SK-N-SH (cell line): ENCODE results near the gene GRM7. TPM values are rescaled to one million over a fixed set of nuclear protein-coding genes. Genes with fewer than 3 reads are reported as not detected.

ENCODE experiments used
- CTCF ChIA-PET: fragments of 300-600, 350-600 bp; formaldehyde crosslinking; extraction: SDS; loops from one replicate; lab custom pipeline; 2021; lab: Yijun Ruan, JAX
- POLR2A ChIA-PET: fragments of 350-600 bp; sonication (Branson Sonifier 250); formaldehyde crosslinking; extraction: SDS; loops from one replicate; lab custom pipeline; 2020; ENCODE audit warnings: antibody characterized with exemption, inconsistent platforms; lab: Yijun Ruan, JAX
- DNase-seq: peaks from one replicate; pipeline ENCODE4 v3.0.0; 2012
- H2AFZ ChIP-seq: fragments of 200-600 bp; sonication (generic); 2 replicates; pipeline ENCODE4 v1.8.1; 2016; ENCODE audit warnings: antibody characterized with exemption, mild to moderate bottlenecking, low read depth
- H3F3A ChIP-seq: fragments of 200-600 bp; sonication (generic); replicated peaks from 2 replicates; pipeline ENCODE3; 2016; ENCODE audit warnings: antibody characterized with exemption, mild to moderate bottlenecking; ENCODE audit not compliant: insufficient read depth
- H3K27ac ChIP-seq, 2 experiments: fragments of 200-500 bp in 1 of 2; fragments of 200-600 bp in 1 of 2; sonication (Bioruptor generic) in 1 of 2; sonication (generic), shearing (Covaris generic) in 1 of 2; 2 replicates each; pipeline versions ENCODE4 v1.5.1 to v1.6.1; 2014 to 2016; ENCODE audit warnings: low read depth in 2 of 2, inconsistent platforms in 1 of 2, low read length in 1 of 2, mild to moderate bottlenecking in 1 of 2, mixed read lengths in 1 of 2
- H3K27me3 ChIP-seq: fragments of 200-600 bp; sonication (generic), shearing (Covaris generic); 2 replicates; pipeline ENCODE4 v1.6.1; 2016; ENCODE audit warnings: mixed run types; ENCODE audit not compliant: insufficient read depth
- H3K36me3 ChIP-seq, 2 experiments: fragments of 200-500 bp in 1 of 2; fragments of 200-600 bp in 1 of 2; sonication (Bioruptor generic) in 1 of 2; sonication (generic) in 1 of 2; replicated peaks in 1 of 2; 2 replicates each; pipeline versions ENCODE3 to v1.5.1; 2014 to 2016; ENCODE audit warnings: low read length in 1 of 2, mild to moderate bottlenecking in 1 of 2; ENCODE audit not compliant: insufficient read depth in 2 of 2, control insufficient read depth in 1 of 2
- H3K4me1 ChIP-seq, 2 experiments: fragments of 200-500 bp in 1 of 2; fragments of 200-600 bp in 1 of 2; sonication (Bioruptor generic) in 1 of 2; sonication (generic), shearing (Covaris generic) in 1 of 2; 2 replicates each; pipeline versions ENCODE4 v1.5.1 to v1.6.1; 2014 to 2016; ENCODE audit warnings: low read depth in 1 of 2, low read length in 1 of 2, mixed run types in 1 of 2; ENCODE audit not compliant: insufficient read depth in 2 of 2, control insufficient read depth in 1 of 2
- H3K4me2 ChIP-seq: fragments of 200-600 bp; sonication (generic), shearing (Covaris generic); 2 replicates; pipeline ENCODE4 v1.6.1; 2017; ENCODE audit warnings: mixed run types
- H3K4me3 ChIP-seq, 2 experiments: fragments of 200-500 bp in 1 of 2; fragments of 200-600 bp in 1 of 2; sonication (Bioruptor generic) in 1 of 2; sonication (generic), shearing (Covaris generic) in 1 of 2; 2 replicates each; pipeline versions ENCODE4 v1.5.1 to v1.8.1; 2014 to 2016; ENCODE audit warnings: low read depth in 2 of 2, inconsistent platforms in 1 of 2, low read length in 1 of 2, mild to moderate bottlenecking in 1 of 2, mixed read lengths in 1 of 2, moderate library complexity in 1 of 2
- H3K79me2 ChIP-seq: fragments of 200-600 bp; sonication (generic); 2 replicates; pipeline ENCODE4 v1.8.1; 2017; ENCODE audit warnings: mild to moderate bottlenecking; ENCODE audit not compliant: insufficient read depth
- H3K9ac ChIP-seq: fragments of 200-600 bp; sonication (generic); 2 replicates; pipeline ENCODE4 v1.6.1; 2017; ENCODE audit warnings: mixed run types
- H3K9me2 ChIP-seq: fragments of 200-600 bp; sonication (generic); 2 replicates; pipeline ENCODE4 v1.6.1; 2017; ENCODE audit warnings: mixed run types
- H3K9me3 ChIP-seq: fragments of 200-600 bp; sonication (generic); 2 replicates; pipeline ENCODE4 v1.6.1; 2017; ENCODE audit warnings: mixed run types, mild to moderate bottlenecking, moderate library complexity
- H4K20me1 ChIP-seq: fragments of 200-600 bp; sonication (generic); 2 replicates; pipeline ENCODE4 v1.6.1; 2017; ENCODE audit warnings: mild to moderate bottlenecking, mixed run types; ENCODE audit not compliant: insufficient read depth
- CHD2 ChIP-seq: fragments of 150-350 bp; IDR thresholded peaks from 2 replicates; pipeline ENCODE4 v1.6.1; 2018; ENCODE audit warnings: low read length; ENCODE audit not compliant: partially characterized antibody
- ELF1 ChIP-seq: IDR thresholded peaks from 2 replicates; pipeline ENCODE4 v1.4.0; 2012
- EP300 ChIP-seq, 2 experiments: IDR thresholded peaks; 2 replicates each; pipeline versions ENCODE4 v1.4.0 to v1.6.1; 2012; ENCODE audit warnings: borderline replicate concordance in 1 of 2, low read depth in 1 of 2, low read length in 1 of 2
- FOXJ3 ChIP-seq: sonication (generic); formaldehyde crosslinking; IDR thresholded peaks from 2 replicates; pipeline ENCODE4 v1.5.1; 2020; ENCODE audit warnings: mild to moderate bottlenecking, missing genetic modification reagents
- GATA2 ChIP-seq: sonication (generic); formaldehyde crosslinking; IDR thresholded peaks from 2 replicates; pipeline ENCODE4 v1.5.0; 2020; ENCODE audit warnings: mild to moderate bottlenecking, missing genetic modification reagents
- NRF1 ChIP-seq: IDR thresholded peaks from 2 replicates; pipeline ENCODE4 v1.6.1; 2012; ENCODE audit warnings: low read depth, mild to moderate bottlenecking, low read length
- RCOR1 ChIP-seq: fragments of 150-350 bp; IDR thresholded peaks from 2 replicates; pipeline ENCODE4 v1.6.1; 2017; ENCODE audit warnings: antibody characterized with exemption, low read length
- TAF1 ChIP-seq: IDR thresholded peaks from 2 replicates; pipeline ENCODE4 v1.6.1; 2012; ENCODE audit warnings: low read depth, mild to moderate bottlenecking, low read length, moderate library complexity, borderline replicate concordance
- TEAD4 ChIP-seq: IDR thresholded peaks from 2 replicates; pipeline ENCODE4 v1.4.0; 2012; ENCODE audit warnings: mild to moderate bottlenecking, borderline replicate concordance; ENCODE audit not compliant: insufficient read depth
- WGBS: methylation state at CpG from one replicate; pipeline ENCODE4 v1.1.6; 2017; ENCODE audit warnings: low lambda C conversion rate; 5-methylcytosine and 5-hydroxymethylcytosine counted together
- polyA plus RNA-seq, 3 experiments: library from polyadenylated mRNA; depleted of rRNA; stranded (reverse); fragments of >200 nt; gene quantifications; 2 replicates each; pipeline ENCODE4 v1.2.3, GENCODE V29; 2012
- TF ChIP-seq, protein P1 (sequence below): IDR thresholded peaks from 2 replicates; pipeline ENCODE4 v1.4.0; 2012; ENCODE audit warnings: low read depth
- TF ChIP-seq, protein P2 (sequence below): IDR thresholded peaks from 2 replicates; pipeline ENCODE4; 2012
- TF ChIP-seq, protein P3 (sequence below): IDR thresholded peaks from 2 replicates; pipeline ENCODE4 v1.4.0; 2012; ENCODE audit warnings: low read depth, borderline replicate concordance
- TF ChIP-seq, protein P4 (sequence below): IDR thresholded peaks from 2 replicates; pipeline ENCODE4 v1.4.0; 2012; ENCODE audit warnings: low read depth, borderline replicate concordance
- TF ChIP-seq, protein P5 (sequence below): IDR thresholded peaks from 2 replicates; pipeline ENCODE4 v1.6.1; 2012; ENCODE audit warnings: mild to moderate bottlenecking, low read depth, low read length, moderate library complexity

The GRM7 gene
- polyA plus RNA-seq, 1 of the 3 experiments (the other 2 are of a cell fraction) = 0.03 TPM

DNA sequence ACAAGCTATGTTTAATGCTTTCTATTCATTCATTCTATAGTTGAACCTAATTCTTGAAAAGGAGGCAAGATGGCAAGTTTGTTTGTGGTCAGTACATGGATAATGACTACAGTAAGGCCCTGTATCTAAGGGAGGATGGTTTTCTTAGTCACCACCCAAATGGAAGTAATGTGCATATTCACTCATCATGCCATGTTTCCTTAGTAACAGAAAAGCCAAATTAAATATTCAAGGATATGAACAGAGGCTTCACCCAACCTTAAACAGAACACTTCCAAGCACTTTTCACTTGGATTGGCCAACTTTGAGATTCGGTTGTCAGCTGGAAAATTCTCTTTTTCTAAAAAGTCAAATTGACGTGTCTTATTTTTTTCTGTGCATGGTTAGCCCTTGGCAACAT lies 835.4 kb downstream of the GRM7 start:
- no peak overlapping the region for H3K4me3 ChIP-seq
- peaks cover 0 to 2% of the 10 kb centered on the region in 2 experiments; a peak in 1 of 4 replicates for H3K4me1 ChIP-seq
- no peaks in the 10 kb centered on the region for H3K36me3 ChIP-seq
- DNase-seq = no peak
- no peaks in the 10 kb centered on the region for H3F3A ChIP-seq
- no peaks in the 10 kb centered on the region for H3K9me3 ChIP-seq
- H2AFZ ChIP-seq = no peak overlapping the region
- H3K9me2 ChIP-seq = no peaks in the 10 kb centered on the region
- TF ChIP-seq RCOR1 (no peak), GATA2 (CRISPR knock-in tag) (no peak), CHD2 (no peak), ELF1 (no peak), TEAD4 (no peak), EP300 (IDR thresholded peaks at IDR 0.05; ENCODE audit: borderline replicate concordance in 1 of 2, low read depth in 1 of 2, low read length in 1 of 2) (no peak), TAF1 (no peak), NRF1 (no peak), FOXJ3 (CRISPR knock-in tag) (no peak)
- TF ChIP-seq, protein P1, sequence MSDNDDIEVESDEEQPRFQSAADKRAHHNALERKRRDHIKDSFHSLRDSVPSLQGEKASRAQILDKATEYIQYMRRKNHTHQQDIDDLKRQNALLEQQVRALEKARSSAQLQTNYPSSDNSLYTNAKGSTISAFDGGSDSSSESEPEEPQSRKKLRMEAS = no peak
- TF ChIP-seq, protein P2, sequence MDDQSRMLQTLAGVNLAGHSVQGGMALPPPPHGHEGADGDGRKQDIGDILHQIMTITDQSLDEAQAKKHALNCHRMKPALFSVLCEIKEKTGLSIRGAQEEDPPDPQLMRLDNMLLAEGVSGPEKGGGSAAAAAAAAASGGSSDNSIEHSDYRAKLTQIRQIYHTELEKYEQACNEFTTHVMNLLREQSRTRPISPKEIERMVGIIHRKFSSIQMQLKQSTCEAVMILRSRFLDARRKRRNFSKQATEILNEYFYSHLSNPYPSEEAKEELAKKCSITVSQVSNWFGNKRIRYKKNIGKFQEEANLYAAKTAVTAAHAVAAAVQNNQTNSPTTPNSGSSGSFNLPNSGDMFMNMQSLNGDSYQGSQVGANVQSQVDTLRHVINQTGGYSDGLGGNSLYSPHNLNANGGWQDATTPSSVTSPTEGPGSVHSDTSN = no peak
- TF ChIP-seq, protein P3, sequence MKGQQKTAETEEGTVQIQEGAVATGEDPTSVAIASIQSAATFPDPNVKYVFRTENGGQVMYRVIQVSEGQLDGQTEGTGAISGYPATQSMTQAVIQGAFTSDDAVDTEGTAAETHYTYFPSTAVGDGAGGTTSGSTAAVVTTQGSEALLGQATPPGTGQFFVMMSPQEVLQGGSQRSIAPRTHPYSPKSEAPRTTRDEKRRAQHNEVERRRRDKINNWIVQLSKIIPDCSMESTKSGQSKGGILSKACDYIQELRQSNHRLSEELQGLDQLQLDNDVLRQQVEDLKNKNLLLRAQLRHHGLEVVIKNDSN = no peak
- TF ChIP-seq, protein P4, sequence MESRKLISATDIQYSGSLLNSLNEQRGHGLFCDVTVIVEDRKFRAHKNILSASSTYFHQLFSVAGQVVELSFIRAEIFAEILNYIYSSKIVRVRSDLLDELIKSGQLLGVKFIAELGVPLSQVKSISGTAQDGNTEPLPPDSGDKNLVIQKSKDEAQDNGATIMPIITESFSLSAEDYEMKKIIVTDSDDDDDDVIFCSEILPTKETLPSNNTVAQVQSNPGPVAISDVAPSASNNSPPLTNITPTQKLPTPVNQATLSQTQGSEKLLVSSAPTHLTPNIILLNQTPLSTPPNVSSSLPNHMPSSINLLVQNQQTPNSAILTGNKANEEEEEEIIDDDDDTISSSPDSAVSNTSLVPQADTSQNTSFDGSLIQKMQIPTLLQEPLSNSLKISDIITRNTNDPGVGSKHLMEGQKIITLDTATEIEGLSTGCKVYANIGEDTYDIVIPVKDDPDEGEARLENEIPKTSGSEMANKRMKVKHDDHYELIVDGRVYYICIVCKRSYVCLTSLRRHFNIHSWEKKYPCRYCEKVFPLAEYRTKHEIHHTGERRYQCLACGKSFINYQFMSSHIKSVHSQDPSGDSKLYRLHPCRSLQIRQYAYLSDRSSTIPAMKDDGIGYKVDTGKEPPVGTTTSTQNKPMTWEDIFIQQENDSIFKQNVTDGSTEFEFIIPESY = no peak
- TF ChIP-seq, protein P5, sequence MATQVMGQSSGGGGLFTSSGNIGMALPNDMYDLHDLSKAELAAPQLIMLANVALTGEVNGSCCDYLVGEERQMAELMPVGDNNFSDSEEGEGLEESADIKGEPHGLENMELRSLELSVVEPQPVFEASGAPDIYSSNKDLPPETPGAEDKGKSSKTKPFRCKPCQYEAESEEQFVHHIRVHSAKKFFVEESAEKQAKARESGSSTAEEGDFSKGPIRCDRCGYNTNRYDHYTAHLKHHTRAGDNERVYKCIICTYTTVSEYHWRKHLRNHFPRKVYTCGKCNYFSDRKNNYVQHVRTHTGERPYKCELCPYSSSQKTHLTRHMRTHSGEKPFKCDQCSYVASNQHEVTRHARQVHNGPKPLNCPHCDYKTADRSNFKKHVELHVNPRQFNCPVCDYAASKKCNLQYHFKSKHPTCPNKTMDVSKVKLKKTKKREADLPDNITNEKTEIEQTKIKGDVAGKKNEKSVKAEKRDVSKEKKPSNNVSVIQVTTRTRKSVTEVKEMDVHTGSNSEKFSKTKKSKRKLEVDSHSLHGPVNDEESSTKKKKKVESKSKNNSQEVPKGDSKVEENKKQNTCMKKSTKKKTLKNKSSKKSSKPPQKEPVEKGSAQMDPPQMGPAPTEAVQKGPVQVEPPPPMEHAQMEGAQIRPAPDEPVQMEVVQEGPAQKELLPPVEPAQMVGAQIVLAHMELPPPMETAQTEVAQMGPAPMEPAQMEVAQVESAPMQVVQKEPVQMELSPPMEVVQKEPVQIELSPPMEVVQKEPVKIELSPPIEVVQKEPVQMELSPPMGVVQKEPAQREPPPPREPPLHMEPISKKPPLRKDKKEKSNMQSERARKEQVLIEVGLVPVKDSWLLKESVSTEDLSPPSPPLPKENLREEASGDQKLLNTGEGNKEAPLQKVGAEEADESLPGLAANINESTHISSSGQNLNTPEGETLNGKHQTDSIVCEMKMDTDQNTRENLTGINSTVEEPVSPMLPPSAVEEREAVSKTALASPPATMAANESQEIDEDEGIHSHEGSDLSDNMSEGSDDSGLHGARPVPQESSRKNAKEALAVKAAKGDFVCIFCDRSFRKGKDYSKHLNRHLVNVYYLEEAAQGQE = no peak
- TF ChIP-seq, all 33 proteins: peak for 0
- Histone ChIP-seq H3K4me2 (no peak overlapping the region), H3K27me3 (no peaks in the 10 kb centered on the region), H3K79me2 (no peaks in the 10 kb centered on the region), H4K20me1 (no peaks in the 10 kb centered on the region), H3K27ac (no peak overlapping the region), H3K9ac (no peak overlapping the region)
- CTCF ChIA-PET = interaction anchor here (0.9 kb wide), 1 partner anchor 13 kb away, joined by 3 read pairs; no protein-coding TSS in a partner anchor
- POLR2A ChIA-PET = no interaction called here
- WGBS = 38% methylated on average over 2 of the region's 2 CpGs
